ENCODE results near the gene ACOT11. TPM values are rescaled to one million over a fixed set of nuclear protein-coding genes. Genes with fewer than 3 reads are reported as not detected.
A peak's percentile ranks its signal among the peaks of the same experiment; 100 is the strongest.

Gene ACOT11
- total and polyA plus RNA-seq, 2 of the 13 experiments (the other 11 are each of a cell fraction or from before 2014, with no cell fraction given) = 2.6 to 3.3 TPM

DNA sequence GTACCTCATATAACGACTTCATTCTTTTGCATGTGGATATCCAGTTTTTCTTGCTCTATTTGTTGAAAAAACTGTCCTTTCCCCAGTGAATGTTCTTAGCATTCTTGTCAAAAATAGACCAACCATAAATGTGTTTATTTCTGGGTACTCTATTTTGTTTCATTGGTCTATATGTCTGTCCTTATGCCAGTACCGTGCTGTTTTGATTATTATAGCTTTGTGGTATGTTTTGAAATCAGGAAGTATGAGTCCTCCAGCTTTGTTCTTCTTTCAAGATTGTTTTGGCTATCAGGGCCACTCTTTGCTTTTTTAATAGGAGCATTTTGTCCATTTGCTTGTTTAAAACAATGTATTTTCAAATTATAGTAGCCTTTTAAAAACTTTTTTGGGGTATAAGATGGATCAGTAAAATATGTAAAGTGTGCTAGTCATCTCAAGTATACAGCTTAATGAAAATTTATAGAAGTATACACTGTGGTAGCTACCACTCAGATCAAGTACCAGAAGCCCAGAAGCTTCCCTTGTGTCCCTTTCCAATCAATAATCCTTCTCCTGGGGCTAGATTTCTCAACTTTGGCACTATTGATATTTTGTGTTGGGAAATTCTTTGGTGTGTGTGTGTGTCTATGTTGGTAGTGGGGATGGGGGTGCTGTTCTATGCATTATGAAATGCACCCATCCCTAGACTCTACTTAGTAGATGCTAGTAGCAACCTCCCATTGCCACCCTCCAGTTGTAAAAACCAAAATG lies 110.3 kb downstream of the ACOT11 start:
- CTCF ChIA-PET (ENCODE audit: low intra/inter-chr PET ratio, low total read pairs) = no interaction called here
- Histone ChIP-seq H4K20me1 (ENCODE audit: insufficient read depth, low read length) (no peaks in the 10 kb centered on the region), H3K9me3 (ENCODE audit: low read length) (no peaks in the 10 kb centered on the region), H3K4me2 (ENCODE audit: low read depth, low read length) (no peak overlapping the region), H3K27me3 (ENCODE audit: control insufficient read depth in 1 of 2, insufficient read depth in 2 of 2, low read length in 2 of 2) (no peaks in the 10 kb centered on the region), H3K27ac (ENCODE audit: extremely low read length, insufficient read depth, low read length) (no peak overlapping the region), H3K4me1 (ENCODE audit: insufficient read depth, low read length) (peaks cover 5% of the 10 kb centered on the region; the same call in 1 of the 2 replicates), H3K9ac (ENCODE audit: insufficient read depth, low read depth, low read length) (no peak overlapping the region), H3K79me2 (ENCODE audit: insufficient read depth, low read length) (no peaks in the 10 kb centered on the region), H3K4me3 (replicated peaks in 1 of 3; ENCODE audit: insufficient read depth in 1 of 3, low read depth in 2 of 3, low read length in 3 of 3) (no peak overlapping the region), H2AFZ (ENCODE audit: low read length) (no peak overlapping the region), H3K36me3 (replicated peaks in 1 of 2; ENCODE audit: control insufficient read depth in 1 of 2, insufficient read depth in 2 of 2, low read length in 2 of 2) (no peaks in the 10 kb centered on the region)
- no peak for FAIRE-seq
- DNase-seq (ENCODE audit: low spot score) = no peak
- intact Hi-C loops (cut with micrococcal nuclease; ENCODE audit: unreplicated experiment) (no loop called here), in situ Hi-C loops (cut with HindIII; ENCODE audit: extremely low pct_ligation_motif_present, low pct_unique_long_range_greater_than_20kb) (no loop called here)
- POLR2A ChIA-PET = no interaction called here
- TF ChIP-seq CHD2 (IDR thresholded peaks at IDR 0.05; ENCODE audit: low read depth, low read length) (no peak), CHD4 (IDR thresholded peaks at IDR 0.05; ENCODE audit: borderline replicate concordance, low read length) (0 out of 2 replicates have a peak, but pooled peaks have one; percentile 35)
- no peak for ATAC-seq
- 50% methylated on average over 2 of the region's 2 CpGs for WGBS (ENCODE audit: low lambda C conversion rate)
- BruUV-seq (replicated peaks) = no TSS peak

Small RNAs within 50 kb of the gene (small RNA-seq; reads per million reads assigned to genes)
- 0 reads per million in 3 experiments for gene AC099796.2 (ENCODE audit: insufficient read depth in 2 of 3, insufficient read length in 3 of 3, low read depth in 2 of 3, low replicate concordance in 1 of 3)

Other genes starting within 250 kb of the ACOT11 start
- gene SSBP3, start 141.8 kb upstream of the ACOT11 start, total RNA-seq (2016; rRNA removed; fragmentation: Illumina TruSeq; extraction: Trizol) = 7.5 and 8.5 TPM in 2 replicates
- 17.6 and 19.0 TPM in 2 replicates for gene SSBP3, start 141.8 kb upstream of the ACOT11 start, polyA plus RNA-seq (2011; rRNA removed)
- 1.5 and 3.6 TPM in 2 replicates for gene FAM151A, start 75.3 kb downstream of the ACOT11 start, total RNA-seq (2016; rRNA removed; fragmentation: Illumina TruSeq; extraction: Trizol)
- 0.25 and 0.29 TPM in 2 replicates for gene FAM151A, start 75.3 kb downstream of the ACOT11 start, polyA plus RNA-seq (2011; rRNA removed)
- 0.09 TPM in 1 of 2 replicates, not detected in the other for gene MROH7, start 93.6 kb downstream of the ACOT11 start, total RNA-seq (2016; rRNA removed; fragmentation: Illumina TruSeq; extraction: Trizol)
- 0.08 and 0.09 TPM in 2 replicates for gene MROH7, start 93.6 kb downstream of the ACOT11 start, polyA plus RNA-seq (2011; rRNA removed)
- 24.7 and 36.9 TPM in 2 replicates for gene TTC4, start 167.6 kb downstream of the ACOT11 start, total RNA-seq (2016; rRNA removed; fragmentation: Illumina TruSeq; extraction: Trizol)
- gene TTC4, start 167.6 kb downstream of the ACOT11 start, polyA plus RNA-seq (2011; rRNA removed) = 12.4 and 13.1 TPM in 2 replicates
- 4.6 and 5.5 TPM in 2 replicates for gene PARS2, start 216.3 kb downstream of the ACOT11 start, total RNA-seq (2016; rRNA removed; fragmentation: Illumina TruSeq; extraction: Trizol)
- gene PARS2, start 216.3 kb downstream of the ACOT11 start, polyA plus RNA-seq (2011; rRNA removed) = 2.4 and 3.2 TPM in 2 replicates

All from HepG2 (cell line).